GM12878 (cell line): ENCODE measurements around the gene AP3D1. TPM values are rescaled to one million over a fixed set of nuclear protein-coding genes. Genes with fewer than 3 reads are reported as not detected.

Source experiments
- ATAC-seq: fragments of 200-7000 bp; cut with Tn5 transposase; 3 replicates; pipeline ENCODE4 v1.9.1; 2020; ENCODE audit warnings: mild to moderate bottlenecking, moderate library complexity
- BruUV-seq: library from RNA; stranded (reverse); fragments of 400-500 nt; replicated peaks from 2 replicates; lab custom pipeline; 2021; lab: Mats Ljungman, UMichigan
- CTCF ChIA-PET: fragments of 300-600 bp; sonication (Branson Sonifier 250); formaldehyde crosslinking; extraction: SDS; loops from one replicate; lab custom pipeline; 2021; ENCODE audit warnings: inconsistent platforms; lab: Yijun Ruan, JAX
- POLR2A ChIA-PET: fragments of 350-600 bp; formaldehyde crosslinking; extraction: SDS; loops from one replicate; lab custom pipeline; 2021; ENCODE audit warnings: inconsistent platforms; lab: Charles Lee
- RAD21 ChIA-PET: fragments of 300-600 bp; sonication (Branson Sonifier 250); formaldehyde crosslinking; loops from one replicate; lab custom pipeline; 2023; ENCODE audit warnings: antibody characterized with exemption; ENCODE audit not compliant: unreplicated experiment; lab: Charles Lee
- SMC1A ChIA-PET: fragments of 300-600 bp; sonication (Branson Sonifier 250); formaldehyde crosslinking; loops from one replicate; lab custom pipeline; 2023; ENCODE audit not compliant: unreplicated experiment, uncharacterized antibody; lab: Charles Lee
- DNase-seq: peaks from one replicate; pipeline ENCODE4 v3.0.0-alpha.2; 2011; ENCODE audit warnings: low read depth, low spot score
- FAIRE-seq: peaks from 3 replicates; lab custom pipeline; 2011; peaks lifted over from hg19 to GRCh38; lab: Jason Lieb, UNC
- H2AFZ ChIP-seq: 2 replicates; pipeline ENCODE4 v1.6.0; 2011; ENCODE audit warnings: low read depth, low read length, control low read depth; ENCODE audit not compliant: control insufficient read depth
- H3K27ac ChIP-seq: 2 replicates; pipeline ENCODE4 v1.5.1; 2011; ENCODE audit warnings: control low read depth; ENCODE audit not compliant: control insufficient read depth, insufficient read depth
- H3K27me3 ChIP-seq, 2 experiments: replicated peaks in 1 of 2; 2 replicates each; pipeline versions ENCODE4 v1.6.0 to v1.6.1; 2011; ENCODE audit warnings: low read length in 1 of 2; ENCODE audit not compliant: control insufficient read depth in 2 of 2, insufficient read depth in 2 of 2
- H3K36me3 ChIP-seq, 2 experiments: 2 replicates each; pipeline ENCODE4 v1.5.1; 2011; ENCODE audit warnings: low read length in 1 of 2; ENCODE audit not compliant: control insufficient read depth in 2 of 2, insufficient read depth in 2 of 2
- H3K4me1 ChIP-seq: 2 replicates; pipeline ENCODE4 v1.6.1; 2011; ENCODE audit warnings: mild to moderate bottlenecking, low read length, moderate library complexity, mixed read lengths; ENCODE audit not compliant: control insufficient read depth, insufficient read depth
- H3K4me2 ChIP-seq: 2 replicates; pipeline ENCODE4 v1.6.0; 2011; ENCODE audit warnings: control low read depth; ENCODE audit not compliant: control insufficient read depth, insufficient read depth
- H3K4me3 ChIP-seq: fragments of 200-600 bp; sonication (generic); 2 replicates; pipeline ENCODE4 v1.5.1; 2016
- H3K79me2 ChIP-seq: 2 replicates; pipeline ENCODE4 v1.6.0; 2011; ENCODE audit warnings: low read length; ENCODE audit not compliant: control insufficient read depth, insufficient read depth
- H3K9ac ChIP-seq: 2 replicates; pipeline ENCODE4 v1.8.0; 2011; ENCODE audit warnings: low read length, control low read depth, mixed read lengths; ENCODE audit not compliant: control insufficient read depth, insufficient read depth
- H3K9me3 ChIP-seq: replicated peaks from 3 replicates; pipeline ENCODE4 v1.5.1; 2011; ENCODE audit warnings: mild to moderate bottlenecking, low read length; ENCODE audit not compliant: control insufficient read depth, insufficient read depth
- H4K20me1 ChIP-seq: 2 replicates; pipeline ENCODE4 v1.6.0; 2011; ENCODE audit not compliant: control insufficient read depth, insufficient read depth
- KDM1A ChIP-seq: fragments of 200-600 bp; sonication (generic); IDR thresholded peaks from 2 replicates; pipeline ENCODE4 v1.6.1; 2016; ENCODE audit warnings: borderline replicate concordance
- MTA2 ChIP-seq: fragments of 450-650 bp; IDR thresholded peaks from 2 replicates; pipeline ENCODE4 v1.6.1; 2016; ENCODE audit warnings: low read depth, mild to moderate bottlenecking, moderate library complexity
- NRF1 ChIP-seq: conservative IDR thresholded peaks from 2 replicates; pipeline ENCODE4 v1.6.1; 2011; ENCODE audit warnings: mild to moderate bottlenecking, low read depth, low read length, improper control_type of control experiment
- POLR2A ChIP-seq: IDR thresholded peaks from 2 replicates; pipeline ENCODE4 v1.6.1; 2011; ENCODE audit warnings: low read depth, mild to moderate bottlenecking, low read length
- SIN3A ChIP-seq: IDR thresholded peaks from 2 replicates; pipeline ENCODE4 v1.6.1; 2012; ENCODE audit warnings: low read depth, low read length, improper control_type of control experiment
- TARDBP ChIP-seq: IDR thresholded peaks from 2 replicates; pipeline ENCODE4 v1.6.1; 2016; ENCODE audit warnings: borderline replicate concordance
- ZNF622 ChIP-seq: fragments of 450-650 bp; IDR thresholded peaks from 2 replicates; pipeline ENCODE4 v1.6.1; 2017; ENCODE audit warnings: mild to moderate bottlenecking, inconsistent platforms
- WGBS: methylation state at CpG from one replicate; pipeline ENCODE4 v1.1.6; 2016; ENCODE audit warnings: low lambda C conversion rate; ENCODE audit not compliant: insufficient replicate concordance, insufficient coverage; ENCODE audit errors: missing lambda C conversion rate; 5-methylcytosine and 5-hydroxymethylcytosine counted together
- in situ Hi-C: fragments of 300-500 bp; cut with MboI; formaldehyde crosslinking; loops from 9 replicates; pipeline ENCODE4 v1.14.3; 2018; ENCODE audit warnings: mixed read lengths
- intact Hi-C: fragments of 100-400 bp; cut with micrococcal nuclease; formaldehyde crosslinking; loops from one replicate; pipeline ENCODE4 v1.14.2; 2022; ENCODE audit not compliant: unreplicated experiment
- polyA plus RNA-seq, 11 experiments: library from polyadenylated mRNA; depleted of rRNA in 4 of 11; unstranded in 6 of 11; stranded (reverse) in 5 of 11; fragments of >200 nt; fragmentation: Nextera tagmentation in 4 of 11; fragmentation: Illumina TruSeq in 1 of 11; extraction: Ambion mirVana in 4 of 11; extraction: Trizol in 1 of 11; gene quantifications; 1 replicate in 1 of 11; 2 replicates in 10 of 11; pipeline versions ENCODE4 v1.2.1 to v1.2.3, GENCODE V29; 2011 to 2016; ENCODE audit warnings: inconsistent platforms in 2 of 11, missing spikeins in 2 of 11, low read depth in 1 of 11
- total RNA-seq, 4 experiments: library from RNA; depleted of rRNA in 3 of 4; stranded (reverse); fragments of >200 nt in 3 of 4; fragmentation: Illumina TruSeq in 1 of 4; extraction: Trizol in 1 of 4; gene quantifications; 2 replicates each; pipeline versions ENCODE4 v1.2.1 to v1.2.3, GENCODE V29; 2013 to 2021
- TF ChIP-seq, protein P1 (sequence below): IDR thresholded peaks from 2 replicates; pipeline ENCODE4 v1.6.1; 2011; ENCODE audit warnings: borderline replicate concordance, low read depth, mild to moderate bottlenecking, moderate library complexity, low read length; ENCODE audit not compliant: insufficient read depth, poor library complexity, severe bottlenecking

Gene AP3D1
- total and polyA plus RNA-seq, 10 of the 15 experiments (the other 5 are each of a cell fraction or from before 2014, with no cell fraction given): 1.5 to 108 (median 59.1) TPM

DNA sequence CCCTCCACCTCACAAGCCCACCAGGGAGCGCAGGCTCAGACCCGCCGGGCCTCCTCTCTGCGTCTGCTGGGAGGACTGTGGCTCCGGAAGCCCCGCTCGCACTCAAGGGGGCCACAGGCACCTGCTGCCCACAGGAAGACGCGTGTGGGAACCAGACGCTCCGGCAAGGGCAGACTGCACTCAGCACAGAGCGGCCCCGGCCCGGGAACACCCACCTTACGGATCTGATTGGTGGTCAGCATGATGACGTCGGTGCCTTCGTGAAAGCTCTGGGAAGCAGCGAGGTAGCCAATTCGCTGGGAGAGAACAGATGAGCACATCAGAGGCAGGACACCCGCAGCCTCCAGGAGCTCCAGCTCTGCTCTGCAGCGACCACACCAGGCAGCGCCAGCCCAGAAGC is 14.6 kb downstream of the AP3D1 start (continued):
- TF ChIP-seq, protein P1, sequence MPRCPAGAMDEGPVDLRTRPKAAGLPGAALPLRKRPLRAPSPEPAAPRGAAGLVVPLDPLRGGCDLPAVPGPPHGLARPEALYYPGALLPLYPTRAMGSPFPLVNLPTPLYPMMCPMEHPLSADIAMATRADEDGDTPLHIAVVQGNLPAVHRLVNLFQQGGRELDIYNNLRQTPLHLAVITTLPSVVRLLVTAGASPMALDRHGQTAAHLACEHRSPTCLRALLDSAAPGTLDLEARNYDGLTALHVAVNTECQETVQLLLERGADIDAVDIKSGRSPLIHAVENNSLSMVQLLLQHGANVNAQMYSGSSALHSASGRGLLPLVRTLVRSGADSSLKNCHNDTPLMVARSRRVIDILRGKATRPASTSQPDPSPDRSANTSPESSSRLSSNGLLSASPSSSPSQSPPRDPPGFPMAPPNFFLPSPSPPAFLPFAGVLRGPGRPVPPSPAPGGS: no peak
- TF ChIP-seq NRF1 (no peak), KDM1A (no peak), ZNF622 (no peak), TARDBP (no peak), MTA2 (no peak), SIN3A (no peak)

DNA sequence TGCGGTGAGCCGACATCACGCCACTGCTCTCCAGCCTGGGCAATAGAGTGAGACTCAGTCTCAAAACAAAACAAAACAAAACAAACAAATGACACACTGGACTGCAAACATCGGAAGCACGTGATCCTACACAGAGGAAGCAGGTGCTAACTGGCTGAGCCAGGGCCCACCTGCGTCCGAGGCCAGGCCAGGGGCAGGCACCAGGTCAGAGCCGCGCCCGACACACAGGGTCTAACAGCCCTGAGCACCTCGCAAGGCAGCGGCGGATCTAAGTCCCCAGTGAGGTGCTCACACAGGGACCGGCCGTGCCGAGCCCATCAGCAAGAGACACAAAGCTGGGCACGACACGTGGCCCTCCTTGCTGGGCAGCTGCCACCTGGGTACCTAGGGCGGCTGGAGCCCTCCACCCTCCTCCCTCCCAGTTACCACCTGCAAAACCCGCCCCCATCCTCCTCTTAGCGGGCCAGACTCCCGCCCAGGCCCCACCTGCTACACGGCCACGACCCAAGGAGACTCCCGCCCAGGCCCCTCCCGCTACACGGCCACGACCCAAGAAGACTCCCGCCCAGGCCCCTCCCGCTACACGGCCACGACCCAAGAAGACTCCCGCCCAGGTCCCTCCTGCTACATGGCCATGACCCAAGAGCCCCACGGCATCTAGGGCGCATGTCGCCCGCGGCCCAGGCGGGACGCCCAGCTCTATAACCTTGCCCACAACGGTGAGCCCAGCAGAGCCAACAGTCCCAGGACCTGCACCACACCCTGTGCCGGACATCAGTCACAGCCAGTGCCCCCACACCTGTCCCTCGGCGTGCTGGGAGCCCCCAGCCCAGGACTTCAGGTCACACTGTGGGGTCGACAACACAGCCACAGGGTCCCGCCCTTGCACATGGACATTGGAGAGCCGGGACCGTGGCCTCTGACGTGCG is 15.6 kb downstream of the AP3D1 start:
- H3K4me1 ChIP-seq: no peaks in the 10 kb centered on the region
- H3K27ac ChIP-seq: no peak overlapping the region
- H3K9me3 ChIP-seq: no peaks in the 10 kb centered on the region
- peaks cover 12% of the 10 kb centered on the region for H3K79me2 ChIP-seq
- CTCF ChIA-PET: no interaction called here
- no peak for ATAC-seq
- in situ Hi-C loops: no loop called here
- H3K27me3 ChIP-seq: no peaks in the 10 kb centered on the region
- DNase-seq: no peak
- no peak overlapping the region for H3K4me2 ChIP-seq
- H3K4me3 ChIP-seq: no peak overlapping the region
- peaks cover 29 to 42% of the 10 kb centered on the region in 2 experiments for H3K36me3 ChIP-seq
- FAIRE-seq: no peak
- H3K9ac ChIP-seq: no peak overlapping the region
- TF ChIP-seq NRF1: no peak
- TF ChIP-seq POLR2A: peak; percentile 44; the same call in 1 of the 2 replicates
- TF ChIP-seq, all 136 proteins: peak for 1
- Histone ChIP-seq H2AFZ (no peak overlapping the region), H4K20me1 (no peaks in the 10 kb centered on the region)
- intact Hi-C loops: no loop called here
- SMC1A ChIA-PET: no interaction called here
- TSS peak; percentile 52 for BruUV-seq
- 96% methylated on average over 42 of the region's 50 CpGs for WGBS
- RAD21 ChIA-PET: no interaction called here
- POLR2A ChIA-PET: no interaction called here
